Measurements from ENCODE around the gene SRM. TPM values are rescaled to one million over a fixed set of nuclear protein-coding genes. Genes with fewer than 3 reads are reported as not detected.
"Not testable (repeated sequence)": the region's sequence is repeated elsewhere in the genome, so short reads cannot be mapped to it uniquely, and the experiment has no call there.

Gene SRM
- polyA plus RNA-seq, 4 donors: 38.5 to 57.5 (median 48.0) TPM

DNA sequence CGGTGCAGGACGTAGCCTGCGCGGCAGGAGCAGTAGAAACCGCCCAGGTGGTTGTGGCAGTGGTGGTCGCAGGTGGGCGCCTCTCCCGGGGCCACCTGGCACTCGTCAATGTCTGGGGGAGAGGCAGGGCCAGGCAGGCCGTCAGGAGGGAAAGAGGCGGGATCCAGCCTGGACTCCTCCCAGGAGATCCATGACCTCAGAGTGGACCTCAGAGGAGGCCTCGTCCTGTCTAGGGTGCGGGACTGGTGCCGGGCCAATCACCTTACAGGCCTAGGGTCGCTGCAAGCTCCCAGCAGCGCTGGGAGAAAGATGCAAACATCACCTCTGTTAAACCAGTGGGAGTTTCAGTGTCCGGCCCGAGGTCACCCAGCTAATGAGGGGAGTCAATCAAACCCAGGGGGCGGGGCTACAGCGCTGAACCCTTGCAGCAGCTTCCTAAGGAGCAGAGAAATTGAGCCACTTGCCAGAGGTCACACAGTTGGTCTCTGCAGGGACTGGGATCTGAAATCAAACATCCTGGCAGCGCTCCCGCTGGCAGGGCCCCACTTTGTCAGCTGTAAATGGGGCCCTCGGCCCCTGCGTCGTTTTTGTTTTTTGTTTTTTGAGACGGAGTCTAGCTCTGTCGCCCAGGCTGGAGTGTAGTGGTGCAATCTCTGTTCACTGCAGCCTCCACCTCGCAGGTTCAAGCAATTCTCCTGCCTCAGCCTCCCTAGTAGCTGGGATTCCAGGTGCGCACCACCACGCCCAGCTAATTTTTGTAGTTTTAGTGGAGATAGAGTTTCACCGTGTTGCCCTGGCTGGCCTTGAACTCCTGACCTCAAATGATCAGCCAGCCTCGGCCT lies 14.2 kb downstream of the SRM start:
- no peak for DNase-seq (ENCODE audit: low read depth in 4 of 4, low spot score in 2 of 4)

DNA sequence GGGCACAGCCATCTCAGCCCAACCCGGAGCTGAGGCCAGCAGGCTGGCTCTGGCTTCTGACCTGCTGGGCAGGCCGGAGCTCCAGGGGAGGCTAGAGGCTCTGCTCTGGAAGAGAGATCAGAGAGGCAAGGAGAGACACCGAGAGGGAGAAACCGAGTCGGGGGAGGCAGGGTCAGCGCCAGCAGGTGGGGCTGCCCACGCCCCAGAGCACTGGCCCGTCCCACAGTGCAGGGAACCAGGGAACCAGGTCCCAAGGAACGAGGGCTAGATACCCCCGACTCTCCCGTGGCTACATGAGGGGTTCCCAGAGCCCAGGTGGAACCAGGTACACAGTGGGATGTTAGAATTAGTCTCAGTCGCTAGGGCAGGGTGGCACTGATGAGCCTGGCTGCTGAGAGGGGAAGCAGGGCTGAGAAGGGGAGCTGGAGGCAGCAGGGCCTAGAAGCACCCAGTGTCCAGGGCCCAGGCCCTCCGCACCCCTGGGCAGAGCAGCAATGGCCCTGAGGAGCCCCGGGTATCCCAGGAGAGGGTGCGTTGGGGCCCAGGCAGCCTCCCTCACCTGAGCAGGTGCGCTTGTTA lies 14.9 kb downstream of the SRM start:
- no peak for DNase-seq (ENCODE audit: low read depth in 4 of 4, low spot score in 2 of 4)

DNA sequence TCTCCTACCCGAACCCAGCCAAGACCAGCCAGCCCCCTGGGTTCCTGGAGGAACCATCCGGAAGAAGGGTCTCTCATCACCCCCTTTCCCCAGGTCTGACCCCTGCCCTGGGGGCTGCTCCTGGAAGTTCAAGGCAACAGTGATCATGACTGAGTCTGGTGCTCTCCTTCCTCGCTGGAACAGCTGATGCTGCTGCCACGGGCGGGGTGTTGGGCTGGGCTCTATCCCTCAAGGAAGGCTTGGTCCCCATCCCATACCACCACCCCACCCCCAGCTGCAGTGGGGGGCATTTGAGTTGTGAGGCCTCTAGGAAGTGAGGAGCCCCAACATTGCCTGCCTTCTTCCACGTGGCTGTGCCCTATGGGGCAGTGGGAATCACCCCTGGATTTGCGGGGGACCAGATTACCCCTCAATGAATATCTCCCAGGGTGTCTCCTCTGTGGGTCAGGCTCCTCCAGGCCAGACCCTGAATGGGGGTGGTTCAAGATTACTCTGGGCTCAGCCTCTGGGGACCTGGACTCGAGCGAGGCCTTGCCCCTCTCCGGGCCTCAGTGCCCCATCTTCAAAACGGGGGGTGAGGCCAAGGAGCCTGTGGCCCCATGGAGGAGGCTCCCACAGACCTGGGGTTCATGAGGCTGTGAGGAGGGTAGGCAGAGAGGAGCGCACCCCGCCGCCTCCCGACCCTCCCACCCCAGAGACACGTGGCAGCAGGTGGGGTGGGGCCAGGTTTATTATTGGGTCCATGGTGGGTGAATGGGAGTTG lies 15.6 kb downstream of the SRM start:
- DNase-seq (ENCODE audit: low read depth in 4 of 4, low spot score in 2 of 4): no peak

DNA sequence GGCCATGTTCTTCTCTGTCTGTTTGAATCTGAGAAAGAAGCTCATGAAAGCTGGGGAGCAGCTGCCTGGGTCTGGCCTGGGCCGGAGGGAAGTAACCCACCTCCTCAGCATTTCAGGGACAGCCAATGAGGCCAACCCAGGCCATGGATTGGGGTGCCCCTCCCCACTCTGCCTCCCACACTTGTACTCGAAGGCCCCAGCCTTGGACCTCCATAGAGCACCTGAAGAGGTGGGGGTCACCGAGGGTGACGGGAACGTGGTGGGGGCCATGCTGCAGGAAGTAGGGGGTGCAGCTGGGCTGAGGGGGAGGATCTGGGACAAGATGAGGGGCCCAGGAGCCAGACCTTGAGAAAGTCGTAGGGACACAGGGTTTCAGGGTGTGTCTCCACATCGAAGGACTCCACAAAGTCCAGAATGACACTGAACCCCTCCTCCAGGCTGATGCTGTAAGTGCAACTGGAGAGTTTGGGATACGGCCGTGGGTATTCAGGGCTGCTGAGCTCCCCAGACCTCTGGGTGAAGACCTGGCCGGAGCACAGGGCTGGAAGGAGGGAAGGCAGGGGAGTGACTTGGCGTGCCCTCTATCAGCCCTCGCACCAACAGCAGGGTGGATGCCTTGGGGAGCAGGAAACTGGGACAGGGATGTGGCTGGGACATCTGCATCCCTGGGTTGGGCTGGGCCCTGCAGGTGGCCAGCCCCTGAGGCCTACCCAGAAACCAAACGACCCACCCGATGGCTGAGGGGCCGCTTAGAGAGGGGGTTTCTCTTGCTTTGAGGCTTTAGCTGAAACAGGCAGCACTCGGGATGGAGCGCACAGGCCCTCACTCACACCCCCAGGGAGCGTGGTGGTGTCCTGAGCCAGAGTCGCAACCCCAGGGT lies 16.6 kb downstream of the SRM start:
- DNase-seq (ENCODE audit: low read depth in 4 of 4, low spot score in 2 of 4): no peak

DNA sequence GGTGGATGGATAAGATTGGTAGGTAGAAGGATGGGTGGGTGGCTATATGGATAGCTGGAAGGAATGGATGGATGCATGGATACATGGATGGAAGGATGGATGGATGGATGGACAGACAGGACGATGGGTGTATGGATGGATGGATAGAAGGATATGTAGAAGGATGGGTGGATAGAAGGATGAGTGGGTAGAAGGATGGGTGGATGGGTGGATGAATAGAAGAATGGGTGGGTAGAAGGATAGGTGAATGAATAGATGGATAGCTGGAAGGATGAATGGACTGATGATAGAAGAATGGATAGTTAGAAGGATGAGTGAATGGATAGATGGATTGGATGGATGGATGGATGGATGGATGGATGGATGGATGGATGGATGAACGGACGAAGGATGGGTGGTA lies 17.8 kb downstream of the SRM start:
- no peak for DNase-seq (ENCODE audit: low read depth in 4 of 4, low spot score in 2 of 4)

DNA sequence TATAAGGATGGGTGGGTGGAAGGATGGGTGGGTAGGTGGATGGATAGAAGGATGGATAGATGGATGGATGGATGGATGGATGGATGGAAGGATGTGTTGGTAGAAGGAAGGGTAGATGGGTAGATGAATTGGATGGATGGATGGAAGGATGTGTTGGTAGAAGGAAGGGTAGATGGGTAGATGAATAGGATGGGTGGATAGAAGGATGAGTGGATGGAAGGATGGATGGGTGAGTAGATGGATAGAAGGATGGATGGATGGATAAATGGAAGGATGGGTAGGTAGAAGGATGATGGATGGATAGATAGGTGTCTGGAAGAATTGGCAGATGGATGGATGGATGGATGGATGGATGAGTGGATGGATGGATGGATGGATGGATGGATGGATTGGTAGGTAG lies 18.8 kb downstream of the SRM start:
- no peak for DNase-seq (ENCODE audit: low read depth in 4 of 4, low spot score in 2 of 4)

DNA sequence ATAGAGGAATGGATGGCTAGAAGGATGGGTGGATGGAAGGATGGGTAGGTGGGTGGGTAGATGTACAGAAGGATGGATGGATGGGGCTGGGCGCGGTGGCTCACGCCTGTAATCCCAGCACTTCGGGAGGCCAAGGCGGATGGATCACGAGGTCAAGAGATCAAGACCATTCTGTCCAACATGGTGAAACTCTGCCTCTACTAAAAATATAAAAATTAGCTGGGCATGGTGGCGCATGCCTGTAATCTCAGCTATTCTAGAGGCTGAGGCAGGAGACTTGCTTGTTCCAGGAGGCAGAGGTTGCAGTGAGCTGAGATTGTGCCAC lies 19.8 kb downstream of the SRM start:
- not testable (repeated sequence) for DNase-seq (ENCODE audit: low read depth in 4 of 4, low spot score in 2 of 4)

DNA sequence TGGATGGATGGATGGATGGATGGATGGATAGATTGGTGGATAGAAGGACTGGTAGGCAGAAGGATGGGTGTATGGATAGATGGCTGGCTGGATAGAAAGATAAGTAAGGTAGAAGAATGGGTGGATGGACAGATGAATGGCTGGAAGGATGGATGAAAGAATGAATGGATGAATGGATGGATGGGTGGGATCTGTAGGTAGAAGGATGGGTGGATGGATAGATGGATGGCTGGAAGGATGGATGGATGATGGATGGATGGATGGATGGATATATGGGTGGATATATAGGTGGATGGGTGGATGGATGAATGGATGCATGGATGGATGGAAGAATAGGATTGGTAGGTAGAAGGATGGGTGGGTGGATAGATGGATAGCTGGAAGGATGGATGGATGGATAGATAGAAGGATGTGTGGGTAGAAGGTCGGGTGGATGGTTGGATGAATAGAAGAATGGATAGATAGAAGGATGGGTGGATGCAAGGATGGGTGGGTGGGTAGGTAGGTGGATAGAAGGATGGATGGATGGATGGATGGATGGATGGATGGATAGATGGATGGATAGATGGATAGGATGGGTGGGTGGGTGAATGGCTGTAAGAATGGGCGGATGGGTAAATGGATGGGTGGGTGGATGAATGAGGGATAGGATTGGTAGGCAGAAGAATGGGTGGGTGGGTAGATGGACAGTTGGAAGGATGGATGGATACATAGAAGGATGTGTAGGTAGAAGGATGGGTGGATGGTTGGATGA lies 20.3 kb downstream of the SRM start:
- no peak for DNase-seq (ENCODE audit: low read depth in 4 of 4, low spot score in 2 of 4)

DNA sequence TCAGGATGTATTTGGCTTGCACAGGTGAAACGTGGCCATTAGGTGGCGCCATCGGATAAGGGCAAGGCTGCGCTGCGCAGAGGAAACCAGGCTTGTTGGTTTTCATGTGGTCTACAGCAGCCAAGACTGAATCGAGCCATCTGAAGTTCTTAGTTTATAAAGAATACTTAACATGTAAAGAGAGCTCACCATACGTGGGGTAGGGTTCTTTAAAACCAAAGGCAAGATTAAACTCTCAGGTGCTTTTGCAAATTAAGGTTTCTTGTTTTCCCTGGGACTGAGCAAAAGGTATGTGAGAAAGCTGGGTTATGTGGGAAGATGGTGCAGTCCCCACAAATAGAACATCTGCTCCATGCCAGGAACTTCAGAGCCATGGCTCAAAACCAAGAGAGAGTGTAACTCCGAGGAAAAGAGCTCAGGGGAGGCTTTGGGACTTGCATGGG lies 22.1 kb downstream of the SRM start:
- peak in 3 of 4 donors; percentile 59 to 78 (median 75) for DNase-seq (ENCODE audit: low read depth in 4 of 4, low spot score in 2 of 4)

DNA sequence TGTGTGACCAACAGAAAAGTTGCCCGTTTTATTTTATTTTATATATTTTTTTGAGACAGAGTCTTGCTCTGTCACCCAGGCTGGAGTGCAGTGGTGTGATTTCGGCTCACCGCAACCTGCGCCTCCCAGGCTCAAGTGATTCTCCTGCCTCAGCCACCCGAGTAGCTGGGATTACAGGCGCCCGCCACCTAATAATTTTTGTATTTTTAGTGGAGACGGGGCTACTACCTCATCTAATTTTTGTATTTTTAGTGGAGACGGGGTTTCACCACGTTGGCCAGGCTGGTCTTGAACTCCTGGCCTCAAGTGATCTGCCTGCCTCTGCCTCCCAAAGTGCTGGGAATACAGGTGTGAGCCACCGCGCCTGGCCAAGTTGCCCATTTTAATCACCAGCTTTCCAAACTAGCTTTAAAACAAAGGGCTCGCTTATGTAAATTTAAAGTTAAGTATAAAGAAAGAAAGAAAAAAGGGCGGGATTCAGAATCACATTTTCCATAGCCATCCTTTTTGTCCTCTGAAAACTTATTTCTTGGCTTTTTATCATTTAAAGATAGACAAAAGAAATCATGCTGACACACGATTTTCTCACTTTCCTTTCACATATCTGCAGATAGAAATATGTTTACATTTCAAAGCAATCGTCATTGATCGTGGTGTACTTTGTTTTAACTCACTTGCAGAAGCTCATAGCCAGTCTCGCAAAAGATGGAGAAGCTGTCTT lies 22.6 kb downstream of the SRM start:
- DNase-seq (ENCODE audit: low read depth in 4 of 4, low spot score in 2 of 4): not testable (repeated sequence)

DNA sequence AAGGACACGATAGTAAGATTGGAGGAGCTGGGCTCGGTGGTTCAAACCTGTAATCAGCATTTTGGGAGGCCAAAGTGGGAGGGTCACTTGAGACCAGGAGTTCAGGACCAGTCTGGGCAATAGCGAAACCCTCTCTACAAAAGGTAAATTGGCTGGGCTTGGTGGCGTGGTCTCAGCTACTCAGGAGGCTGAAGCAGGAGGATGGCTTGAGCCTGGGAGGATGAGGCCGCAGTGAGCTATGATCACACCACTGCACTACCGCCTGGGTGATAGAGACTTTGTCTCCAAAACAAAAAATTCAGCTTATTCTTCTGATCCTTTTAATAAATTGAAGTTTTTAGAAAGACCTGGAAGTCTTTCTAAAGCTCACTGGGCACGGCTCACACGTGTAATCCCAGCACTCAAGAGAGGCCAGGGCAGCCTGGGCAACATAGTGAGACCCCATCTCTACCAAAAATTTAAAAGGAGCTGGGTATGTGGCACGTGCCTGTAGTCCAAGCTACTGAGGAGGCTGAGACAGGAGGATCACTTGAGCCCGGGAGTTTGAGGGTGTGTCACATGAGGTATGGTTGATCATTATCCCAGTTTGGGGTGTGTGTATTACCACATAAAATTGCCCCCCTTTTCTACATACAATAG lies 28.1 kb downstream of the SRM start:
- no peak for DNase-seq (ENCODE audit: low read depth in 4 of 4, low spot score in 2 of 4)

DNA sequence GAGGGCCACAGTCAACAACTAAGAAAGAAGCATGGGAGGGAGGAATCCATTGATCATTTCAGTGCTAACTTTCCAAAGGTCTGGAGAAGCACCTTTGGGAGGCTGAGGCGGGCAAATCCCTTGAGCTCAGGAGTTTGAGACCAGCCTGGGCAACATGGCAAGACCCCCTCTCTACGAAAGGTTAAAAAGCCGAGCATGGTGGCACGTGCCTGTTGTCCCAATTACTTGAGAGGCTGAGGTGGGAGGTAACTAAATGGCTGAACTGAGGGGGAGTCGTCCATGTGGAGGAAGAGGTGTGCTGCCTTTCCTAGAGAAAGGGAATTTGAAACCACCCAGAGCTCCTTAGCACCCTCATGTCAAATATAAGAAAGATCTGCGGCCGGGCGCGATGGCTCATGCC lies 29.0 kb downstream of the SRM start:
- no peak for DNase-seq (ENCODE audit: low read depth in 4 of 4, low spot score in 2 of 4)

DNA sequence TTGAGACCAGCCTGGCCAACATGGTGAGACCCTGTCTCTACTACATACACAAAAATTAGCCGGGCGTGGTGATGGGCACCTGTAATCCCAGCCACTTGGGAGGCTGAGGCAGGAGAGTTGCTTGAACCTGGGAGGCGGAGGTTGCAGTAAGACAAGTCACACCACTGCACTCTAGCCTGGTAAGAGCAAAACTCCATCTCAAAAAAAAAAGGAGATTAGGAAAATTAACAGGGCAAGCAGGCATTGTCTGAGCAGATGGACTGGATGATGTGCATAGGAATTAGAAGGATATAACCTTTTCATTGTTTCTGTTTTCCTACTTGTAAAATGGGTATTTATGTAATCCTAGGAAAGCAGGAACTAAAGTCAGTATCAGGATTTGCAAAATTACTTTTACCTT lies 31.8 kb downstream of the SRM start:
- no peak for DNase-seq (ENCODE audit: low read depth in 4 of 4, low spot score in 2 of 4)

DNA sequence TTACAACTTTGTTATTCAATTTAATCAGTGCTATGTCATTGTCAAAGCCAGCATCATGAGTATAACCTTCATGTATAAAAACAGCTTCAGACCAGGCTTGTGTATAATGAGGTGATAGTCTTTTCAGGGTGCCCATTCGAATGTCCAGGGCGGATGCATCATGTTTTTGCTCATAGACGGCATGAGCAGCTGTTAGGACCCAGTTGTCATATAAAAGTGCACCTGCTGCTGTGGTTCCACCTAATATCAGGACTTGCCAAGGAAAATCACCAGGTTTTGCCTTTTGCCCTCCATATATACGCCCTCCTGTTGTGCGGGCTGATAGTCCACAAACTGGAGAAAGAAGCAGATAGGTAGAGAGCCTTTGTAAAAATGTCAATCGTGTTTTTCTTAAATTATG lies 32.5 kb downstream of the SRM start:
- DNase-seq (ENCODE audit: low read depth in 4 of 4, low spot score in 2 of 4): no peak

DNA sequence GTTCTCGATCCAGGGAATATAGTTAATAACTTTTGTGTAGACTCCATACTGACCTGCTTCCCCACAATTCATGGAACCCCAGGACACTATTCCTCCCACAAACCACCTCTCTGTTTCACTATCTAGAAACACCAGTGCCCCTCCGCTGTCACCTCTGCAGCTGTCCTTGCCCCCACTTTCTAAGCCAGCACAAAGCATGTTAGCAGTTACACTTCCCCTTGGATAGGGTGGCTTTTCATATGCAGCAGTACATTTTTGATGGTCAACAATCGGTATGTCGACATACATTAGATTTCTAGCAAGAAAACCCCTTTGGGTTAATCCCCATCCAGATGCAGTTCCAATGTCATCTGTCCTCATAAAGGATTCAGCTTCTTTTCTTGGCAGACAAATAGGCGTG lies 32.9 kb downstream of the SRM start:
- DNase-seq (ENCODE audit: low read depth in 4 of 4, low spot score in 2 of 4): no peak

DNA sequence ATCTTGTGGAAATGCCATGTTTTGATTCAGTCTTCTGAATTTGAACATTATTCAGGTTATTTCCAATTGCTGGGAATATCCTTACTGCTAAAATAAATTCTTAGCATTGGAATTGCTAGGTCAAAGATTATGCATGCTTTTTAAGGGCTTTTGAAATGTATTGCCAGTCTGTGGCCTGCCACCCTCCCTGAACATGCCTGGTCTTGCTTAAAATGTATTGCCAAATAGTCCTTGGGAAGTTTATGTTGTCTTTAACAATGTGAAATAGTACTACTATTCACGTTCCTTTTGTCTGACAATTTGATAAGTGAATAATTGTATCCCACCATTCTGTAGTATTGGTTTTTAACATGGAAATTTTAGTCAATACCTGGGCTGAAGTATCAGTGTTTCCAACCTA lies 33.8 kb downstream of the SRM start:
- DNase-seq (ENCODE audit: low read depth in 4 of 4, low spot score in 2 of 4): no peak

DNA sequence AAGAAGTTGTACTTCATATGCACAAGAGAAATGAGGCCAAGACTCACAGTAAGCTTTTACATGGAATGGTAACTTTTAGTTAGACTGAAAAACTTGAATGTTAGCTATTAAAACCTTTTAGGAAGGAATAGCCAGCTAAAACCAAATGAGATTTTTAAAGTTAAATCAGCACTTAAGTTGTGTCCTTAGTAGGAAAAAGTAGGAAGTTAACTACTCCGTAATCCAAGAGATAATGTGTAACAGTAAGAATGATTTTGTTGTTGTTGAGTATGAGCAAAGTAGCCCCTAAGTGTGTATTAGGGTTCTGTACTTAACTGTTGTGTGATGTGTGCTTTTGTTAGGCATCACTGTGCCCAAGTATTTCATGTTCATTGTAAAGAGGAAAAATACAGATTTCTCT lies 34.2 kb downstream of the SRM start:
- DNase-seq (ENCODE audit: low read depth in 4 of 4, low spot score in 2 of 4): no peak

DNA sequence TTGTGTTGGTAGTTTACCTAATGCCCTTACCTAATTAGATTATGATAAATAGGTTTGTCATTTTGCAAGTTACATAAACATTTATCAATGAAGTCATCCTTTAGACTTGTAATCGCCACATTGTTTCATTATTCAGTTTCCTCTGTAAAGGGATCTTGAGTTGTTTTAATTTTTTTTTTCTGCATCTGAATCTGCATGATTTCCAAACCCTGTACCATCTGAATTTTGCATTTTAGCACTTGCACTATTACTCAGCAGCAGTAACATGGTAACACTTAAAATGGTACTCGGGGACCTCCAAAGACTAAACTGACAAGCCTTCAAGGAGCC lies 35.0 kb downstream of the SRM start:
- DNase-seq (ENCODE audit: low read depth in 4 of 4, low spot score in 2 of 4): no peak

Measured in left renal cortex interstitium (tissue), 4 donors.